Mesenchymal stem cell (in vitro differentiated cells and primary cell): ENCODE data around the gene EVL.

ENCODE experiments used
- DNase-seq: peaks from one replicate; pipeline ENCODE4 v3.0.0-alpha.2; 2013
- H2AFZ ChIP-seq: one replicate; pipeline ENCODE4 v1.6.1; 2013; ENCODE audit warnings: low read depth, mild to moderate bottlenecking, control low read depth, inconsistent platforms, low read length, moderate library complexity
- H2AK5ac ChIP-seq: 2 replicates; pipeline ENCODE4 v1.6.1; 2013; ENCODE audit warnings: low read length, moderate library complexity, mild to moderate bottlenecking, inconsistent platforms; ENCODE audit not compliant: severe bottlenecking
- H2BK120ac ChIP-seq: one replicate; pipeline ENCODE4 v1.6.1; 2013; ENCODE audit warnings: low read depth, mild to moderate bottlenecking, inconsistent platforms, low read length, moderate library complexity
- H2BK12ac ChIP-seq, 2 experiments: one replicate each; pipeline ENCODE4 v1.6.1; 2013; ENCODE audit warnings: inconsistent platforms in 2 of 2, low read length in 2 of 2, mild to moderate bottlenecking in 2 of 2, moderate library complexity in 2 of 2, control low read depth in 1 of 2
- H2BK15ac ChIP-seq: one replicate; pipeline ENCODE4 v1.6.1; 2013; ENCODE audit warnings: mild to moderate bottlenecking, low read depth, inconsistent platforms; ENCODE audit not compliant: poor library complexity, severe bottlenecking
- H2BK5ac ChIP-seq: 2 replicates; pipeline ENCODE4 v1.6.1; 2013; ENCODE audit warnings: low read depth, mild to moderate bottlenecking, low read length, control low read depth, inconsistent platforms; ENCODE audit not compliant: poor library complexity, severe bottlenecking
- H3K14ac ChIP-seq, 2 experiments: one replicate each; pipeline ENCODE4 v1.6.1; 2013; ENCODE audit warnings: inconsistent platforms in 2 of 2, low read length in 2 of 2, control low read depth in 1 of 2, mild to moderate bottlenecking in 1 of 2, moderate library complexity in 1 of 2
- H3K18ac ChIP-seq, 2 experiments: one replicate each; pipeline ENCODE4 v1.6.1; 2013; ENCODE audit warnings: inconsistent platforms in 2 of 2, low read length in 2 of 2, control low read depth in 1 of 2, low read depth in 1 of 2, mild to moderate bottlenecking in 1 of 2
- H3K23ac ChIP-seq, 2 experiments: one replicate each; pipeline ENCODE4 v1.6.1; 2013; ENCODE audit warnings: inconsistent platforms in 2 of 2, low read length in 2 of 2, mild to moderate bottlenecking in 2 of 2, moderate library complexity in 2 of 2, control low read depth in 1 of 2
- H3K27ac ChIP-seq: 2 replicates; pipeline ENCODE4 v1.5.1; 2013; ENCODE audit warnings: mild to moderate bottlenecking, moderate library complexity, low read length, control low read depth, inconsistent platforms; ENCODE audit not compliant: poor library complexity, severe bottlenecking
- H3K27me3 ChIP-seq, 2 experiments: 2 replicates each; pipeline versions ENCODE4 v1.6.1 to v1.7.0; 2013; ENCODE audit warnings: low read length in 2 of 2, mild to moderate bottlenecking in 2 of 2, moderate library complexity in 2 of 2, control low read depth in 1 of 2, inconsistent platforms in 1 of 2; ENCODE audit not compliant: control insufficient read depth in 1 of 2, insufficient read depth in 1 of 2
- H3K36me3 ChIP-seq, 2 experiments: 2 replicates each; pipeline versions ENCODE4 v1.6.1 to v1.7.0; 2013; ENCODE audit warnings: low read length in 2 of 2, control low read depth in 1 of 2, inconsistent platforms in 1 of 2, low read depth in 1 of 2, mild to moderate bottlenecking in 1 of 2; ENCODE audit not compliant: insufficient read depth in 2 of 2, control insufficient read depth in 1 of 2
- H3K4ac ChIP-seq, 2 experiments: one replicate each; pipeline ENCODE4 v1.6.1; 2013; ENCODE audit warnings: inconsistent platforms in 2 of 2, low read length in 2 of 2, mild to moderate bottlenecking in 2 of 2, moderate library complexity in 2 of 2, control low read depth in 1 of 2, low read depth in 1 of 2
- H3K4me1 ChIP-seq: 2 replicates; pipeline ENCODE4 v1.6.1; 2013; ENCODE audit warnings: low read depth, low read length, control low read depth; ENCODE audit not compliant: control insufficient read depth, insufficient read depth
- H3K4me2 ChIP-seq: 2 replicates; pipeline ENCODE4 v1.6.1; 2013; ENCODE audit warnings: low read length, mild to moderate bottlenecking, inconsistent platforms; ENCODE audit not compliant: poor library complexity, severe bottlenecking
- H3K4me3 ChIP-seq, 2 experiments: 2 replicates each; pipeline versions ENCODE4 v1.5.1 to v1.7.0; 2013; ENCODE audit warnings: low read length in 2 of 2, mild to moderate bottlenecking in 2 of 2, control low read depth in 1 of 2, low read depth in 1 of 2; ENCODE audit not compliant: insufficient read depth in 1 of 2
- H3K79me1 ChIP-seq: replicated peaks from 2 replicates; pipeline ENCODE4 v1.6.1; 2013; ENCODE audit warnings: mild to moderate bottlenecking, control low read depth, low read length, inconsistent platforms; ENCODE audit not compliant: poor library complexity, severe bottlenecking
- H3K9ac ChIP-seq: 2 replicates; pipeline ENCODE4 v1.7.0; 2013; ENCODE audit warnings: mild to moderate bottlenecking, low read length, moderate library complexity
- H3K9me3 ChIP-seq: 2 replicates; pipeline ENCODE4 v1.7.0; 2013; ENCODE audit warnings: mild to moderate bottlenecking, low read length; ENCODE audit not compliant: control insufficient read depth
- H4K8ac ChIP-seq: one replicate; pipeline ENCODE4 v1.6.1; 2013; ENCODE audit warnings: inconsistent platforms, mild to moderate bottlenecking, low read length, moderate library complexity
- H4K91ac ChIP-seq: one replicate; pipeline ENCODE4 v1.6.1; 2013; ENCODE audit warnings: mild to moderate bottlenecking, low read length, inconsistent platforms
- WGBS: methylation state at CpG from one replicate; pipeline ENCODE4 v1.1.7; 2013; ENCODE audit warnings: mixed read lengths; 5-methylcytosine and 5-hydroxymethylcytosine counted together

EVL gene

GRCh38 chr14:100172811-100173210, 107.6 kb downstream of the EVL start:
- Histone ChIP-seq H3K4me1 (peaks cover 5% of the 10 kb centered on the region), H3K27me3 (peaks cover 32 to 35% of the 10 kb centered on the region in 2 experiments), H2BK120ac (no peak overlapping the region), H2AK5ac (no peak overlapping the region), H3K4me2 (no peak overlapping the region), H3K14ac (no peak overlapping the region), H3K18ac (no peak overlapping the region), H4K8ac (no peak overlapping the region), H3K23ac (no peak overlapping the region), H4K91ac (peak overlapping the region; percentile 65), H3K9me3 (no peaks in the 10 kb centered on the region), H3K4me3 (no peak overlapping the region), H3K9ac (no peak overlapping the region), H2BK12ac (no peak overlapping the region), H3K79me1 (no peaks in the 10 kb centered on the region), H3K4ac (no peak overlapping the region), H2BK15ac (no peak overlapping the region), H2BK5ac (no peak overlapping the region), H3K27ac (no peak overlapping the region), H2AFZ (no peak overlapping the region), H3K36me3 (no peaks in the 10 kb centered on the region)
- 82% methylated on average over 5 of the region's 5 CpGs for WGBS
- DNase-seq = no peak

GRCh38 chr14:100173353-100173752, 108.1 kb downstream of the EVL start:
- Histone ChIP-seq H2BK15ac (no peak overlapping the region), H3K23ac (no peak overlapping the region), H3K14ac (no peak overlapping the region), H3K27ac (no peak overlapping the region), H3K4me1 (peaks cover 5% of the 10 kb centered on the region), H4K8ac (no peak overlapping the region), H3K9me3 (no peaks in the 10 kb centered on the region), H3K79me1 (no peaks in the 10 kb centered on the region), H2AK5ac (no peak overlapping the region), H4K91ac (no peak overlapping the region), H3K18ac (no peak overlapping the region), H3K4me2 (no peak overlapping the region), H3K27me3 (peaks cover 32 to 35% of the 10 kb centered on the region in 2 experiments), H3K4me3 (no peak overlapping the region), H2BK12ac (no peak overlapping the region), H2AFZ (no peak overlapping the region), H2BK5ac (no peak overlapping the region), H3K36me3 (no peaks in the 10 kb centered on the region), H3K4ac (no peak overlapping the region), H3K9ac (no peak overlapping the region), H2BK120ac (no peak overlapping the region)
- 53% methylated on average over 4 of the region's 7 CpGs for WGBS
- DNase-seq = no peak

- peaks cover 21 to 26% of the 10 kb centered on the region in 2 experiments for H3K27me3 ChIP-seq
- H3K4me1 ChIP-seq = peaks cover 5% of the 10 kb centered on the region
- WGBS = 93% methylated on average over 14 of the region's 14 CpGs
Observed at GRCh38 chr14:100176811-100177327, 111.6 kb downstream of the EVL start.

GRCh38 chr14:100178691-100179090, 113.5 kb downstream of the EVL start:
- H4K91ac ChIP-seq = peak overlapping the region; percentile 27
- H3K4me2 ChIP-seq = no peak overlapping the region
- H4K8ac ChIP-seq = no peak overlapping the region
- H2BK12ac ChIP-seq = no peak overlapping the region
- no peak overlapping the region for H3K14ac ChIP-seq
- H3K4me3 ChIP-seq = no peak overlapping the region
- H3K9me3 ChIP-seq = no peaks in the 10 kb centered on the region
- H3K18ac ChIP-seq = no peak overlapping the region
- no peaks in the 10 kb centered on the region for H3K79me1 ChIP-seq
- no peaks in the 10 kb centered on the region for H3K36me3 ChIP-seq
- H2AK5ac ChIP-seq = no peak overlapping the region
- WGBS = 90% methylated on average over 7 of the region's 7 CpGs
- H2BK120ac ChIP-seq = no peak overlapping the region
- no peak overlapping the region for H3K23ac ChIP-seq
- H3K4me1 ChIP-seq = peaks cover 7% of the 10 kb centered on the region
- DNase-seq = no peak
- H2AFZ ChIP-seq = no peak overlapping the region
- H2BK5ac ChIP-seq = no peak overlapping the region
- H3K27ac ChIP-seq = no peak overlapping the region
- no peak overlapping the region for H3K9ac ChIP-seq
- H3K27me3 ChIP-seq = peaks cover 10 to 17% of the 10 kb centered on the region in 2 experiments
- no peak overlapping the region for H3K4ac ChIP-seq
- H2BK15ac ChIP-seq = no peak overlapping the region

More at GRCh38 chr14:100176811-100177327, 111.6 kb downstream of the EVL start:
- no peaks in the 10 kb centered on the region for H3K79me1 ChIP-seq
- no peak overlapping the region for H3K14ac ChIP-seq
- no peak overlapping the region for H3K27ac ChIP-seq
- no peak overlapping the region for H2BK12ac ChIP-seq
- DNase-seq = no peak
- H2BK5ac ChIP-seq = no peak overlapping the region
- H2AK5ac ChIP-seq = no peak overlapping the region
- no peaks in the 10 kb centered on the region for H3K9me3 ChIP-seq
- no peak overlapping the region for H3K23ac ChIP-seq
- H3K9ac ChIP-seq = no peak overlapping the region
- H3K18ac ChIP-seq = no peak overlapping the region
- no peak overlapping the region for H4K91ac ChIP-seq
- no peak overlapping the region for H3K4me3 ChIP-seq
- H2BK15ac ChIP-seq = no peak overlapping the region
- no peaks in the 10 kb centered on the region for H3K36me3 ChIP-seq
- no peak overlapping the region for H2AFZ ChIP-seq
- H3K4ac ChIP-seq = no peak overlapping the region
- H3K4me2 ChIP-seq = no peak overlapping the region
- no peak overlapping the region for H2BK120ac ChIP-seq
- no peak overlapping the region for H4K8ac ChIP-seq
